HEK293 (cell line): Measurements from ENCODE around the gene OMD.

Experiments used
- CTCF ChIA-PET: fragments of 350-600 bp; formaldehyde crosslinking; extraction: SDS; loops from one replicate; lab custom pipeline; 2021; ENCODE audit warnings: antibody characterized with exemption; lab: Yijun Ruan, JAX
- POLR2A ChIA-PET: fragments of 300-600 bp; formaldehyde crosslinking; extraction: SDS; loops from one replicate; lab custom pipeline; 2020; ENCODE audit warnings: antibody characterized with exemption, inconsistent platforms; lab: Yijun Ruan, JAX
- H3K27ac ChIP-seq: fragments of 200-500 bp; sonication (Bioruptor generic); 2 replicates; pipeline ENCODE4 v1.5.1; 2014; ENCODE audit warnings: low read depth, low read length, control low read depth, inconsistent platforms; ENCODE audit errors: extremely low read depth
- H3K36me3 ChIP-seq, 2 experiments: fragments of 200-500 bp in 1 of 2; sonication (Bioruptor generic) in 1 of 2; 1 replicate in 1 of 2; 2 replicates in 1 of 2; pipeline ENCODE4 v1.5.1; 2014 to 2017; ENCODE audit warnings: inconsistent platforms in 2 of 2, low read length in 2 of 2; ENCODE audit not compliant: control insufficient read depth in 2 of 2, insufficient read depth in 1 of 2
- H3K4me1 ChIP-seq: fragments of 200-500 bp; sonication (Bioruptor generic); 2 replicates; pipeline ENCODE4 v1.5.1; 2014; ENCODE audit warnings: mild to moderate bottlenecking, low read length, inconsistent platforms; ENCODE audit not compliant: control insufficient read depth, insufficient read depth
- H3K4me3 ChIP-seq: 2 replicates; pipeline ENCODE4 v1.5.1; 2011; ENCODE audit warnings: low read depth, mild to moderate bottlenecking, control low read depth, low read length, moderate library complexity
- H3K9me3 ChIP-seq: fragments of 200-500 bp; sonication (Bioruptor generic); 2 replicates; pipeline ENCODE4 v1.5.1; 2014; ENCODE audit warnings: low read depth, low read length, inconsistent platforms; ENCODE audit not compliant: control insufficient read depth, insufficient read depth
- BCL6B ChIP-seq: fragments of 450-650 bp; formaldehyde crosslinking; IDR thresholded peaks from 2 replicates; pipeline ENCODE4 v1.5.1; 2017; ENCODE audit warnings: missing biosample characterization, missing genetic modification characterization
- IKZF3 ChIP-seq: fragments of 450-650 bp; IDR thresholded peaks from 2 replicates; pipeline ENCODE4 v1.5.0; 2018; ENCODE audit warnings: missing biosample characterization, mild to moderate bottlenecking, missing genetic modification characterization, moderate library complexity
- KLF7 ChIP-seq: fragments of 450-650 bp; formaldehyde crosslinking; IDR thresholded peaks from 2 replicates; pipeline ENCODE4 v1.5.1; 2016; ENCODE audit warnings: missing biosample characterization, missing genetic modification characterization, borderline replicate concordance
- KLF9 ChIP-seq: fragments of 450-650 bp; formaldehyde crosslinking; IDR thresholded peaks from 2 replicates; pipeline ENCODE4 v1.5.1; 2016; ENCODE audit warnings: missing biosample characterization, missing genetic modification characterization, low read depth
- SP2 ChIP-seq: fragments of 450-650 bp; formaldehyde crosslinking; IDR thresholded peaks from 2 replicates; pipeline ENCODE4 v1.5.1; 2016; ENCODE audit warnings: missing biosample characterization, missing genetic modification characterization
- SP3 ChIP-seq: fragments of 450-650 bp; formaldehyde crosslinking; IDR thresholded peaks from 2 replicates; pipeline ENCODE4 v1.5.1; 2016; ENCODE audit warnings: missing biosample characterization, missing genetic modification characterization
- ZEB2 ChIP-seq: fragments of 450-650 bp; formaldehyde crosslinking; IDR thresholded peaks from 2 replicates; pipeline ENCODE4 v1.5.1; 2016; ENCODE audit warnings: missing biosample characterization, missing genetic modification characterization
- ZNF148 ChIP-seq: fragments of 450-650 bp; formaldehyde crosslinking; IDR thresholded peaks from 2 replicates; pipeline ENCODE4 v1.5.0; 2017; ENCODE audit warnings: missing biosample characterization, missing genetic modification characterization, borderline replicate concordance
- ZNF248 ChIP-seq: fragments of 450-650 bp; formaldehyde crosslinking; IDR thresholded peaks from 2 replicates; pipeline ENCODE4 v1.5.1; 2017; ENCODE audit warnings: missing biosample characterization, missing genetic modification characterization
- ZNF518A ChIP-seq: fragments of 450-650 bp; formaldehyde crosslinking; conservative IDR thresholded peaks from 2 replicates; pipeline ENCODE4 v1.5.1; 2016; ENCODE audit warnings: low read depth, missing biosample characterization, missing genetic modification characterization
- ZNF626 ChIP-seq: fragments of 450-650 bp; sonication (Bioruptor Pico); formaldehyde crosslinking; IDR thresholded peaks from 2 replicates; pipeline ENCODE4 v1.5.1; 2018; ENCODE audit warnings: missing biosample characterization, missing genetic modification characterization, inconsistent platforms
- ZNF670 ChIP-seq: fragments of 450-650 bp; formaldehyde crosslinking; IDR thresholded peaks from 2 replicates; pipeline ENCODE4 v1.5.1; 2016; ENCODE audit warnings: missing biosample characterization, missing genetic modification characterization, low read depth
- ZNF707 ChIP-seq: fragments of 450-650 bp; formaldehyde crosslinking; IDR thresholded peaks from 2 replicates; pipeline ENCODE4 v1.5.1; 2016; ENCODE audit warnings: missing biosample characterization, missing genetic modification characterization
- ZNF843 ChIP-seq: fragments of 450-650 bp; formaldehyde crosslinking; IDR thresholded peaks from 2 replicates; pipeline ENCODE4 v1.5.1; 2016; ENCODE audit warnings: missing biosample characterization, missing genetic modification characterization
- ZSCAN18 ChIP-seq: fragments of 450-650 bp; formaldehyde crosslinking; IDR thresholded peaks from 2 replicates; pipeline ENCODE4 v1.5.1; 2016; ENCODE audit warnings: missing biosample characterization, missing genetic modification characterization

The OMD gene

GRCh38 chr9:92429836-92430235 lies 5.6 kb upstream of the OMD start:
- POLR2A ChIA-PET: no interaction called here
- TF ChIP-seq SP2 (tag by site-specific recombination) (no peak), ZSCAN18 (tag by site-specific recombination) (no peak), ZEB2 (no peak), ZNF518A (tag by site-specific recombination) (no peak), KLF9 (tag by site-specific recombination) (no peak), IKZF3 (tag by site-specific recombination) (no peak), ZNF843 (tag by site-specific recombination) (no peak), BCL6B (tag by site-specific recombination) (no peak), ZNF626 (no peak), ZNF248 (tag by site-specific recombination) (no peak), ZNF707 (no peak), ZNF670 (tag by site-specific recombination) (no peak), SP3 (tag by site-specific recombination) (no peak), ZNF148 (tag by site-specific recombination) (no peak), KLF7 (tag by site-specific recombination) (no peak)
- Histone ChIP-seq H3K36me3 (no peaks in the 10 kb centered on the region; a peak in 1 of 3 replicates), H3K4me1 (no peaks in the 10 kb centered on the region), H3K27ac (no peak overlapping the region), H3K4me3 (no peak overlapping the region), H3K9me3 (no peaks in the 10 kb centered on the region)
- CTCF ChIA-PET: interaction anchor here (1.7 kb wide), 1 partner anchor 9 kb away, joined by 9 read pairs; no protein-coding TSS in a partner anchor
